Esophagus muscularis mucosa (tissue), 4 donors: ENCODE measurements around the gene GMEB2. TPM values are rescaled to one million over a fixed set of nuclear protein-coding genes. Genes with fewer than 3 reads are reported as not detected.
"Not testable (repeated sequence)": the region's sequence is repeated elsewhere in the genome, so short reads cannot be mapped to it uniquely, and the experiment has no call there.

ENCODE experiments used
- DNase-seq: peaks from one replicate; pipeline ENCODE4 v3.0.0-alpha.2; 2017; ENCODE audit errors: extremely low spot score
- H3K27ac ChIP-seq, 4 donors: fragments of 200-600 bp; sonication (generic); replicated peaks in 1 of 4; 1 replicate in 3 of 4; 2 replicates in 1 of 4; pipeline ENCODE4 v1.5.1; 2016 to 2019; ENCODE audit warnings: mild to moderate bottlenecking in 1 of 4
- H3K27me3 ChIP-seq, 4 donors: fragments of 200-600 bp; sonication (generic); one replicate each; pipeline versions ENCODE4 v1.5.1 to v1.6.0; 2016 to 2019
- H3K36me3 ChIP-seq, 4 donors: fragments of 200-600 bp; sonication (generic); one replicate each; pipeline ENCODE4 v1.5.1; 2016 to 2019
- H3K4me1 ChIP-seq, 4 donors: fragments of 200-600 bp; sonication (generic); one replicate each; pipeline ENCODE4 v1.5.1; 2016 to 2019
- H3K4me3 ChIP-seq, 4 donors: fragments of 200-600 bp; sonication (generic); 1 replicate in 2 of 4; 2 replicates in 2 of 4; pipeline ENCODE4 v1.5.1; 2016 to 2019; ENCODE audit warnings: mild to moderate bottlenecking in 4 of 4, moderate library complexity in 1 of 4
- H3K9me3 ChIP-seq, 4 donors: fragments of 200-600 bp; sonication (generic); 1 replicate in 3 of 4; 2 replicates in 1 of 4; pipeline ENCODE4 v1.5.1; 2016 to 2019
- EP300 ChIP-seq: sonication (generic); formaldehyde crosslinking; IDR thresholded peaks from one replicate; pipeline ENCODE4 v1.6.1; 2017; ENCODE audit warnings: antibody characterized with exemption
- POLR2A ChIP-seq: fragments of 450-650 bp; IDR thresholded peaks from one replicate; pipeline ENCODE4 v1.6.1; 2017; ENCODE audit warnings: antibody characterized with exemption, moderate library complexity, mild to moderate bottlenecking, low read depth
- POLR2AphosphoS5 ChIP-seq, 2 donors: sonication (generic); formaldehyde crosslinking; IDR thresholded peaks; one replicate each; pipeline ENCODE4 v1.6.1; 2017; ENCODE audit warnings: antibody characterized with exemption in 2 of 2
- WGBS: methylation state at CpG from one replicate; pipeline ENCODE4 v1.1.5; 2018; 5-methylcytosine and 5-hydroxymethylcytosine counted together
- intact Hi-C: fragments of 100-400 bp; cut with DNase I; formaldehyde crosslinking; loops from one replicate; pipeline ENCODE4 v1.15.1; 2023
- total RNA-seq, 4 donors: library from RNA; depleted of rRNA; stranded (reverse); fragments of >200 nt; gene quantifications; one replicate each; pipeline versions ENCODE4 v1.1.0 to v1.2.1, GENCODE V29; 2016
- TF ChIP-seq, protein P1 (sequence below), 3 experiments: fragments of 200-600 bp in 2 of 3; fragments of 450-650 bp in 1 of 3; sonication (generic) in 2 of 3; IDR thresholded peaks; one replicate each; pipeline ENCODE4 v1.5.1; 2017 to 2019; ENCODE audit warnings: antibody characterized with exemption in 3 of 3, mild to moderate bottlenecking in 2 of 3, moderate library complexity in 1 of 3

The GMEB2 gene
- total RNA-seq, 4 donors from 2014 or later = 11.1 to 19.1 (median 14.0) TPM

DNA sequence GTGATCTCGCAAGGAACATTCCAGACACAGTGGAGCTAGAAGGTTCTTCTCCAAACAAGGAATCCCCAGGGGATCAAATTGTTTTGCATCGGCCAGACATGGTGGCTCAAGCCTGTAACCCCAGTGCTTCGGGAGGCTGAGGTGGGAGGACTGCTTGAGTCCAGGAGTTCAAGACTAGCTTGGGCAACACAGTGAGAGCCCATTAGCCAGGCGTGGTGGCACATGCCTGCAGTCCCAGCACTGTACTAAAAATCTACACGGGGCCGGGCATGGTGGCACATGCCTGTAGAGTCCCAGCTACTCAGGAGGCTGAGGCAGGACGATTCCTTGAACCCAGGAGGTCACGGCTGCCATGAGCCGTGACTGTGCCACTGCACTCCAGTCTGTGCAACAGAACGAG lies 15.3 kb downstream of the GMEB2 start:
- Histone ChIP-seq H3K36me3 (peaks cover 0 to 29% (median 20%) of the 10 kb centered on the region in 4 donors), H3K27me3 (no peaks in the 10 kb centered on the region), H3K9me3 (no peaks in the 10 kb centered on the region), H3K4me1 (no peaks in the 10 kb centered on the region), H3K4me3 (no peak overlapping the region), H3K27ac (no peak overlapping the region)
- intact Hi-C loops = no loop called here
- WGBS = 93% methylated on average over 8 of the region's 10 CpGs
- DNase-seq = no peak
- no peak for TF ChIP-seq POLR2A
- TF ChIP-seq EP300 = no peak
- no peak for TF ChIP-seq POLR2AphosphoS5 (IDR thresholded peaks at IDR 0.05)
- TF ChIP-seq, protein P1, sequence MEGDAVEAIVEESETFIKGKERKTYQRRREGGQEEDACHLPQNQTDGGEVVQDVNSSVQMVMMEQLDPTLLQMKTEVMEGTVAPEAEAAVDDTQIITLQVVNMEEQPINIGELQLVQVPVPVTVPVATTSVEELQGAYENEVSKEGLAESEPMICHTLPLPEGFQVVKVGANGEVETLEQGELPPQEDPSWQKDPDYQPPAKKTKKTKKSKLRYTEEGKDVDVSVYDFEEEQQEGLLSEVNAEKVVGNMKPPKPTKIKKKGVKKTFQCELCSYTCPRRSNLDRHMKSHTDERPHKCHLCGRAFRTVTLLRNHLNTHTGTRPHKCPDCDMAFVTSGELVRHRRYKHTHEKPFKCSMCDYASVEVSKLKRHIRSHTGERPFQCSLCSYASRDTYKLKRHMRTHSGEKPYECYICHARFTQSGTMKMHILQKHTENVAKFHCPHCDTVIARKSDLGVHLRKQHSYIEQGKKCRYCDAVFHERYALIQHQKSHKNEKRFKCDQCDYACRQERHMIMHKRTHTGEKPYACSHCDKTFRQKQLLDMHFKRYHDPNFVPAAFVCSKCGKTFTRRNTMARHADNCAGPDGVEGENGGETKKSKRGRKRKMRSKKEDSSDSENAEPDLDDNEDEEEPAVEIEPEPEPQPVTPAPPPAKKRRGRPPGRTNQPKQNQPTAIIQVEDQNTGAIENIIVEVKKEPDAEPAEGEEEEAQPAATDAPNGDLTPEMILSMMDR (IDR thresholded peaks at IDR 0.05) = no peak

DNA sequence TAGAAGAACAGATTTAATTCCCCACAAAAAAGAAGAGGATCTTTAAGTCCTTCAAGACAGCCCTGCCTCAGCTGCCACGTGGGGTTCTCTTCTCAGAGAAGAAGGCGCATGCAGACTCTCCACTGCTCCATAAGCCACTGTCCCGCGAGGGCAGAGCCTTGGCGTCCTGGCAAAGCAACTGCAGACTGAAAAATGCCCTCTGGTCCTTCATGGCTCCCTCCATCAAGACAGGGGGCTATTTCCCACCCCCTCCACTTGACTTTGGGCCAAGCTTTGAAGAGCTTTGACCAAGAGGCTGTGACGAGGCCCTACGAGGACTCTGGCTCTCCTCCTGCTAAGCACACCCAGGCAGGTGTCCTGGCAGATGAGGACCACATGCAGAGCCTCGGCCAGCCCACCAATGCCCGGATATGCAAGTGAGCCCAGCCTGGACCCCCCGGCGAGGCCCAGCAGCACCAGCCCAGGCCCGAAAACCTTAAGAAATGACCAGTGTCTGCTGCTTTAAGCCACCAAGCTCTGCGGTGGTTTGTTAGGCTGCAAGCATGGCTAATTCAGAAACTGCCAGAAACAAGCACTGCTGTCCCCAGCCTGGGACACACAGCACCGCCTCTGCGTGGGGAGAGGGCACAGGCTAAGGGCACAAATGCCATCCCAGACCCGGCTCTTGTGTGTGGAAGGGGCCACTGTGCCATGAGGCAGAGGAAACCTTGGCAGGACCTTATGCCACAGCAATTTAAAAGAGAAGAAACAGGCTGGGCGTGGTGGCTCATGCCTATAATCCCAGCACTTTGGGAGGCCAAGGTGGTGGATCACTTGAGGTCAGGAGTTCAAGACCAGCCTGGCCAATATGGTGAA lies 16.1 kb downstream of the GMEB2 start:
- Histone ChIP-seq H3K4me1 (no peaks in the 10 kb centered on the region), H3K9me3 (no peaks in the 10 kb centered on the region), H3K4me3 (no peak overlapping the region), H3K27me3 (no peaks in the 10 kb centered on the region), H3K36me3 (peaks cover 0 to 21% (median 12%) of the 10 kb centered on the region in 4 donors), H3K27ac (no peak overlapping the region)
- TF ChIP-seq POLR2A (no peak), POLR2AphosphoS5 (IDR thresholded peaks at IDR 0.05) (no peak), EP300 (no peak)
- TF ChIP-seq, protein P1 (IDR thresholded peaks at IDR 0.05) = no peak
- no peak for DNase-seq
- WGBS = 86% methylated on average over 15 of the region's 17 CpGs
- intact Hi-C loops = no loop called here

DNA sequence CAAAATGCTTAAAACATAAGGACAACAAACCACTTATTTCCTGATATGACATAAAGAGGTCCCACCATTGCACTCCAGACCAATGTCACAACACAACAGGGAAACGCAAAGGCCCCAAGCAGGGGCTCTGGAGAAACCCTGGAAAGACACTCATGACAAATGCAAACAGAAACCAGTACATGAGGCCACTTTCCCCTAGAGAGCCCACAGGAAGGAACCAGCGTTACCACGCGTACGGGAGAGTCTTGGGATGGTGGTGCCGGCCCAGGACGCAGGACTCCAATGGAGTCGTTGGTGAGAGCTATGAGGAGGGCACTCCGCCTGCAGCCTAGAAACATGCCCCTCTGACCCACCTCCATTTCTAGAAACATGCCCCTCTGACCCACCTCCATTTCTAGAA lies 20.2 kb downstream of the GMEB2 start:
- Histone ChIP-seq H3K27ac (no peak overlapping the region), H3K9me3 (no peaks in the 10 kb centered on the region), H3K36me3 (peaks cover 17 to 31% (median 25%) of the 10 kb centered on the region in 4 donors), H3K27me3 (no peaks in the 10 kb centered on the region), H3K4me1 (no peaks in the 10 kb centered on the region), H3K4me3 (no peak overlapping the region)
- intact Hi-C loops = no loop called here
- WGBS = 83% methylated on average over 9 of the region's 9 CpGs
- TF ChIP-seq EP300 = no peak
- TF ChIP-seq POLR2A = no peak
- TF ChIP-seq, protein P1 (IDR thresholded peaks at IDR 0.05) = no peak
- no peak for TF ChIP-seq POLR2AphosphoS5 (IDR thresholded peaks at IDR 0.05)
- DNase-seq = no peak

DNA sequence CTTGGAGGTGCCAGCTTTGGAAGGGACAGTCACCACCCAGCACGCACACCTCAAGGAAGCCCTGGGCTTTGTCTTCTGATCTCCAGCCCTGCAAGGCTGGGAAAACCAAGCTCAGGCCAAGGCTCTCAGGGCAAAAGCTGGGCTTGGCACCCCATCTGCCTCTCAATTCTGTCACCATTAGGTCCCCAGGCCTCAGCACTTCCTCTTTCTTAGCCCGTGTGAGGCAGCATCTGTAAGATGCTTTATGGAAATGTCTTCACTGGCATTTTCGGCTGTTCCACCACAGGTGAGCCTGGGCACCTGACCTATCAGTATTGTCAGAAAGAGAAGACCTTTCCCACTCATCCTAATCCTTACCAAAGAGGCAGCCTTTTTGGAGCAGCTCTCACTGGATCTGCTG lies 24.6 kb downstream of the GMEB2 start:
- H3K27ac ChIP-seq = no peak overlapping the region
- intact Hi-C loops = no loop called here
- WGBS = 72% methylated on average over 2 of the region's 3 CpGs
- H3K9me3 ChIP-seq = no peaks in the 10 kb centered on the region
- H3K4me1 ChIP-seq = no peaks in the 10 kb centered on the region
- H3K27me3 ChIP-seq = no peaks in the 10 kb centered on the region
- TF ChIP-seq POLR2A (no peak), EP300 (no peak), POLR2AphosphoS5 (IDR thresholded peaks at IDR 0.05) (no peak)
- TF ChIP-seq, protein P1 (IDR thresholded peaks at IDR 0.05) = no peak
- no peak for DNase-seq
- no peak overlapping the region for H3K4me3 ChIP-seq
- H3K36me3 ChIP-seq = peaks cover 23 to 74% (median 66%) of the 10 kb centered on the region in 4 donors

DNA sequence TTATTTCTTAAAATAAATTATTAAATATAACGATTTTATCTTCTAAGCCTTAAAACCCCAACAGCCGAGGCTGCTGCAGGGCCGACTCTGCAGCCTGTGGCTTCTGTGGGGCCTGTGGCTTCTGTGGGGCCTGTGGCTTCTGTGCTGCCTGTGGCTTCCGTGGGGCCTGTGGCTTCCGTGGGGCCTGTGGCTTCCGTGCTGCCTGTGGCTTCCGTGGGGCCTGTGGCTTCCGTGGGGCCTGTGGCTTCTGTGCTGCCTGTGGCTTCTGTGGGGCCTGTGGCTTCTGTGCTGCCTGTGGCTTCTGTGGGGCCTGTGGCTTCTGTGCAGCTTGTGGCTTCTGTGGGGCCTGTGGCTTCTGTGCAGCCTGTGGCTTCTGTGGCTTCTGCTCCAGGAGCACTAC lies 25.2 kb downstream of the GMEB2 start:
- not testable (repeated sequence) for H3K27ac ChIP-seq
- 83% methylated on average over 7 of the region's 8 CpGs for WGBS
- peaks cover 23 to 76% (median 71%) of the 10 kb centered on the region in 4 donors for H3K36me3 ChIP-seq

More for the DNA sequence above, 25.2 kb downstream of the GMEB2 start:
- H3K4me1 ChIP-seq, intact Hi-C loops, H3K9me3 ChIP-seq, H3K27me3 ChIP-seq, H3K4me3 ChIP-seq, DNase-seq: not testable (repeated sequence)
